ENCODE data around the gene MED13.

Gene MED13

GRCh38 chr17:62048262-62048661 lies 16.8 kb downstream of the MED13 start:
- TF ChIP-seq POLR2A (IDR thresholded peaks at IDR 0.05; ENCODE audit: extremely low read depth, insufficient read length), result no peak
- TF ChIP-seq CTCF (IDR thresholded peaks at IDR 0.05; ENCODE audit: low read depth, low read length), result no peak
- no peak for TF ChIP-seq MAX (IDR thresholded peaks at IDR 0.05; ENCODE audit: low read depth, low read length)
- no peak for TF ChIP-seq MYC (IDR thresholded peaks at IDR 0.05; ENCODE audit: low read depth, low read length)
- no peak for DNase-seq (ENCODE audit: low read depth)
- H3K4me3 ChIP-seq (ENCODE audit: low read depth, low read length), result no peak overlapping the region

- no peak overlapping the region for H3K4me3 ChIP-seq (ENCODE audit: low read depth, low read length)
- no peak for DNase-seq (ENCODE audit: low read depth)
- TF ChIP-seq MAX (IDR thresholded peaks at IDR 0.05; ENCODE audit: low read depth, low read length), result no peak
- TF ChIP-seq MYC (IDR thresholded peaks at IDR 0.05; ENCODE audit: low read depth, low read length), result no peak
- TF ChIP-seq POLR2A (IDR thresholded peaks at IDR 0.05; ENCODE audit: extremely low read depth, insufficient read length), result no peak
- TF ChIP-seq CTCF (IDR thresholded peaks at IDR 0.05; ENCODE audit: low read depth, low read length), result no peak
These were observed 19.6 kb downstream of the MED13 start for GRCh38 chr17:62045517-62045916.

- H3K4me3 ChIP-seq (ENCODE audit: low read depth, low read length), result no peak overlapping the region
- TF ChIP-seq CTCF (IDR thresholded peaks at IDR 0.05; ENCODE audit: low read depth, low read length) (no peak), MAX (IDR thresholded peaks at IDR 0.05; ENCODE audit: low read depth, low read length) (no peak), MYC (IDR thresholded peaks at IDR 0.05; ENCODE audit: low read depth, low read length) (no peak), POLR2A (IDR thresholded peaks at IDR 0.05; ENCODE audit: extremely low read depth, insufficient read length) (no peak)
- no peak for DNase-seq (ENCODE audit: low read depth)
These were observed 20.0 kb downstream of the MED13 start for GRCh38 chr17:62045109-62045508.

GRCh38 chr17:62043602-62044001 lies 21.5 kb downstream of the MED13 start:
- DNase-seq (ENCODE audit: low read depth), result no peak
- no peak overlapping the region for H3K4me3 ChIP-seq (ENCODE audit: low read depth, low read length)
- TF ChIP-seq MAX (IDR thresholded peaks at IDR 0.05; ENCODE audit: low read depth, low read length), result no peak
- TF ChIP-seq CTCF (IDR thresholded peaks at IDR 0.05; ENCODE audit: low read depth, low read length), result no peak
- TF ChIP-seq POLR2A (IDR thresholded peaks at IDR 0.05; ENCODE audit: extremely low read depth, insufficient read length), result no peak
- TF ChIP-seq MYC (IDR thresholded peaks at IDR 0.05; ENCODE audit: low read depth, low read length), result no peak

- H3K4me3 ChIP-seq (ENCODE audit: low read depth, low read length), result no peak overlapping the region
- no peak for DNase-seq (ENCODE audit: low read depth)
- no peak for TF ChIP-seq POLR2A (IDR thresholded peaks at IDR 0.05; ENCODE audit: extremely low read depth, insufficient read length)
- no peak for TF ChIP-seq MYC (IDR thresholded peaks at IDR 0.05; ENCODE audit: low read depth, low read length)
- no peak for TF ChIP-seq MAX (IDR thresholded peaks at IDR 0.05; ENCODE audit: low read depth, low read length)
- no peak for TF ChIP-seq CTCF (IDR thresholded peaks at IDR 0.05; ENCODE audit: low read depth, low read length)
These were observed 21.9 kb downstream of the MED13 start for GRCh38 chr17:62043140-62043539.

- H3K4me3 ChIP-seq (ENCODE audit: low read depth, low read length), result no peak overlapping the region
- TF ChIP-seq MAX (IDR thresholded peaks at IDR 0.05; ENCODE audit: low read depth, low read length) (no peak), CTCF (IDR thresholded peaks at IDR 0.05; ENCODE audit: low read depth, low read length) (no peak), POLR2A (IDR thresholded peaks at IDR 0.05; ENCODE audit: extremely low read depth, insufficient read length) (no peak), MYC (IDR thresholded peaks at IDR 0.05; ENCODE audit: low read depth, low read length) (no peak)
- no peak for DNase-seq (ENCODE audit: low read depth)
These were observed 26.8 kb downstream of the MED13 start for GRCh38 chr17:62038248-62038647.
